Ovary (tissue), 9 donors: ENCODE measurements around the gene BAG5. TPM values are rescaled to one million over a fixed set of nuclear protein-coding genes. Genes with fewer than 3 reads are reported as not detected.

Source experiments
- DNase-seq, 5 donors: peaks; one replicate each; pipeline ENCODE4 v3.0.0-alpha.2; 2019 to 2020
- H3K27ac ChIP-seq, 2 donors: fragments of 200-600 bp; one replicate each; pipeline versions ENCODE4 v1.5.1 to v1.8.0; 2019 to 2022
- H3K27me3 ChIP-seq: fragments of 200-600 bp; one replicate; pipeline ENCODE4 v1.8.0; 2022
- H3K36me3 ChIP-seq: fragments of 200-600 bp; sonication (generic); one replicate; pipeline ENCODE4 v1.5.1; 2019
- H3K4me1 ChIP-seq: one replicate; pipeline ENCODE4 v1.8.1; 2013; ENCODE audit warnings: mild to moderate bottlenecking, moderate library complexity; ENCODE audit not compliant: insufficient read depth
- H3K4me3 ChIP-seq: fragments of 200-600 bp; sonication (generic); one replicate; pipeline ENCODE4 v1.5.1; 2017
- H3K9me3 ChIP-seq, 2 donors: fragments of 200-600 bp in 1 of 2; sonication (generic) in 1 of 2; one replicate each; pipeline versions ENCODE4 v1.5.1 to v1.8.1; 2013 to 2019; ENCODE audit warnings: mild to moderate bottlenecking in 1 of 2, moderate library complexity in 1 of 2
- CTCF ChIP-seq, 3 donors: fragments of 450-650 bp in 2 of 3; fragments of 200-600 bp in 1 of 3; IDR thresholded peaks; one replicate each; pipeline versions ENCODE4 v1.5.1 to v1.8.0; 2016 to 2022; ENCODE audit warnings: antibody characterized with exemption in 3 of 3, mild to moderate bottlenecking in 1 of 3
- EP300 ChIP-seq: sonication (generic); formaldehyde crosslinking; IDR thresholded peaks from one replicate; pipeline ENCODE4 v1.6.1; 2017; ENCODE audit warnings: antibody characterized with exemption
- POLR2A ChIP-seq: fragments of 450-650 bp; IDR thresholded peaks from one replicate; pipeline ENCODE4 v1.6.1; 2017; ENCODE audit warnings: antibody characterized with exemption, mild to moderate bottlenecking, moderate library complexity
- WGBS, 3 donors: extraction: QIAGEN DNeasy Blood & Tissue Kit in 1 of 3; methylation state at CpG; one replicate each; pipeline versions ENCODE4 v1.1.5 to v1.1.7; 2013 to 2017; 5-methylcytosine and 5-hydroxymethylcytosine counted together
- intact Hi-C, 4 donors: fragments of 100-400 bp; cut with DNase I; formaldehyde crosslinking; loops; one replicate each; pipeline versions ENCODE4 v1.11.0 to v1.15.1; 2022 to 2023
- polyA plus RNA-seq, 2 donors: library from polyadenylated mRNA; stranded (reverse); fragments of 200-250 nt in 1 of 2; fragments of 350-450 nt in 1 of 2; fragmentation: Illumina TruSeq in 1 of 2; extraction: RNeasy Lipid Tissue Mini Kit (QIAGEN cat#74804) in 1 of 2; gene quantifications; one replicate each; pipeline ENCODE4 v1.2.3, GENCODE V29; 2013 to 2014
- total RNA-seq, 7 donors: library from RNA; depleted of rRNA in 2 of 7; stranded (reverse); fragments of >200 nt in 2 of 7; fragmentation: NEBNext Ultra II Directional in 3 of 7; extraction: Animal tissue kit (Norgen Biotek cat#: 25700) in 3 of 7; gene quantifications; one replicate each; pipeline versions ENCODE4 v1.1.0 to v1.2.4, GENCODE V29; 2016 to 2023
- donor health status: DM: no; HTN: no; CAD: no; lungs with moderate emphysema.
- donor health status: DM: no; HTN: no; CAD: no.
- donor health status: Bipolar disorder and iron deficiency.
- donor health status: DM: yes; HTN: yes; CAD: no.
- donor health status: DM: no; HTN: no; CAD: no.
- donor health status: DM: yes; HTN: yes; CAD: no.

The BAG5 gene
- total and polyA plus RNA-seq, 9 donors = 9.8 to 29.1 (median 24.4) TPM

- Histone ChIP-seq H3K27ac (no peak overlapping the region), H3K27me3 (no peaks in the 10 kb centered on the region), H3K9me3 (no peaks in the 10 kb centered on the region), H3K36me3 (no peaks in the 10 kb centered on the region), H3K4me1 (peaks cover 2% of the 10 kb centered on the region), H3K4me3 (no peak overlapping the region)
- intact Hi-C loops = loop anchor here in 2 of 4 donors (5.0 kb wide), 2 partner anchors 32 to 47 kb away; no protein-coding TSS in a partner anchor
- WGBS, 3 donors = 84 to 91% (median 87%) methylated on average over 30 of the region's 30 CpGs
- TF ChIP-seq POLR2A (no peak), CTCF (IDR thresholded peaks at IDR 0.05) (no peak), EP300 (no peak)
- DNase-seq = peak in 3 of 5 donors; percentile 23 to 42 (median 34)
Observed at GRCh38 chr14:103549361-103550311, 12.8 kb downstream of the BAG5 start.

- Histone ChIP-seq H3K27me3 (no peaks in the 10 kb centered on the region), H3K36me3 (no peaks in the 10 kb centered on the region), H3K4me3 (no peak overlapping the region), H3K9me3 (no peaks in the 10 kb centered on the region), H3K4me1 (peaks cover 9% of the 10 kb centered on the region), H3K27ac (no peak overlapping the region)
- intact Hi-C loops = loop anchor here in 1 of 4 donors (5.0 kb wide), 1 partner anchor 46 kb away; no protein-coding TSS in a partner anchor
- 87 to 93% (median 90%) methylated on average over 27 of the region's 27 CpGs for WGBS, 3 donors
- DNase-seq = peak in 2 of 5 donors; percentile 22 to 25
- TF ChIP-seq POLR2A (no peak), EP300 (no peak), CTCF (IDR thresholded peaks at IDR 0.05) (no peak)
Observed at GRCh38 chr14:103548463-103549351, 13.8 kb downstream of the BAG5 start.

- H3K9me3 ChIP-seq = no peaks in the 10 kb centered on the region
- H3K27me3 ChIP-seq = no peaks in the 10 kb centered on the region
- peaks cover 15% of the 10 kb centered on the region for H3K4me1 ChIP-seq
- H3K4me3 ChIP-seq = no peak overlapping the region
- peak in 2 of 5 donors; percentile 26 to 28 for DNase-seq
- 84 to 91% (median 87%) methylated on average over 18 of the region's 18 CpGs for WGBS, 3 donors
- no peak overlapping the region for H3K27ac ChIP-seq
- intact Hi-C loops = loop anchor here in 1 of 4 donors (5.0 kb wide), 1 partner anchor 46 kb away; no protein-coding TSS in a partner anchor
- TF ChIP-seq CTCF (IDR thresholded peaks at IDR 0.05) = no peak
- TF ChIP-seq EP300 = no peak
- TF ChIP-seq POLR2A = no peak
- H3K36me3 ChIP-seq = no peaks in the 10 kb centered on the region
Observed at GRCh38 chr14:103547941-103548462, 14.5 kb downstream of the BAG5 start.

GRCh38 chr14:103547455-103547940 is 15.0 kb downstream of the BAG5 start:
- TF ChIP-seq CTCF (IDR thresholded peaks at IDR 0.05) (no peak), EP300 (no peak), POLR2A (no peak)
- H3K27ac ChIP-seq = no peak overlapping the region
- peak in 1 of 5 donors; percentile 15 for DNase-seq
- peaks cover 20% of the 10 kb centered on the region for H3K4me1 ChIP-seq
- H3K27me3 ChIP-seq = no peaks in the 10 kb centered on the region
- WGBS, 3 donors = 80 to 83% (median 83%) methylated on average over 11 of the region's 11 CpGs
- intact Hi-C loops = loop anchor here in 1 of 4 donors (5.0 kb wide), 1 partner anchor 45 kb away; no protein-coding TSS in a partner anchor
- no peaks in the 10 kb centered on the region for H3K9me3 ChIP-seq
- no peaks in the 10 kb centered on the region for H3K36me3 ChIP-seq
- H3K4me3 ChIP-seq = no peak overlapping the region
